Measurements from ENCODE around the gene KIF7.

DNA sequence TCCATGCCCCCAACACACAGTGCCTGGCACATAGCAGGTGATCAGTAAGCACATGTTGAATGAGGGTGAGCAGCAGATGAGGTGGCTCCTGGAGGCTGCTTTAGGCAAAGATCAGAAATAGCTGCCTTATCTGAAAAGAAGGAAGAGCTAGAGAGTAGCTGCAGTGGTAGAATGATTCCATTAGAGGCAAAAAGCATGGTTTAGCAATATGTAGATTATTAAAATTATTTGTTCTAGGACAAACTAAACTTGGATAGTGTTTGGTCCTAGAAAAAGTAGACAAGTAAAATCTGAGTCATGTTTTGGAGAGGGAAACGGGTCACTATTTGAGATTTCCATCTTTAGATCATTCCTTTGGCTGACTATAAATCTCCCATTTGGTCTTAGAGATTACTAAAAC is 32.1 kb downstream of the KIF7 start:
- TF ChIP-seq, protein P1, sequence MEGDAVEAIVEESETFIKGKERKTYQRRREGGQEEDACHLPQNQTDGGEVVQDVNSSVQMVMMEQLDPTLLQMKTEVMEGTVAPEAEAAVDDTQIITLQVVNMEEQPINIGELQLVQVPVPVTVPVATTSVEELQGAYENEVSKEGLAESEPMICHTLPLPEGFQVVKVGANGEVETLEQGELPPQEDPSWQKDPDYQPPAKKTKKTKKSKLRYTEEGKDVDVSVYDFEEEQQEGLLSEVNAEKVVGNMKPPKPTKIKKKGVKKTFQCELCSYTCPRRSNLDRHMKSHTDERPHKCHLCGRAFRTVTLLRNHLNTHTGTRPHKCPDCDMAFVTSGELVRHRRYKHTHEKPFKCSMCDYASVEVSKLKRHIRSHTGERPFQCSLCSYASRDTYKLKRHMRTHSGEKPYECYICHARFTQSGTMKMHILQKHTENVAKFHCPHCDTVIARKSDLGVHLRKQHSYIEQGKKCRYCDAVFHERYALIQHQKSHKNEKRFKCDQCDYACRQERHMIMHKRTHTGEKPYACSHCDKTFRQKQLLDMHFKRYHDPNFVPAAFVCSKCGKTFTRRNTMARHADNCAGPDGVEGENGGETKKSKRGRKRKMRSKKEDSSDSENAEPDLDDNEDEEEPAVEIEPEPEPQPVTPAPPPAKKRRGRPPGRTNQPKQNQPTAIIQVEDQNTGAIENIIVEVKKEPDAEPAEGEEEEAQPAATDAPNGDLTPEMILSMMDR (IDR thresholded peaks at IDR 0.05; ENCODE audit: borderline replicate concordance, extremely low read depth, low read length, poor library complexity, severe bottlenecking), result no peak
- no peak for TF ChIP-seq EZH2 (IDR thresholded peaks at IDR 0.05; ENCODE audit: borderline replicate concordance, low read depth, low read length, severe bottlenecking)

Measured in DND-41 (cell line).